Measurements from ENCODE around the gene DNAH5.

DNA sequence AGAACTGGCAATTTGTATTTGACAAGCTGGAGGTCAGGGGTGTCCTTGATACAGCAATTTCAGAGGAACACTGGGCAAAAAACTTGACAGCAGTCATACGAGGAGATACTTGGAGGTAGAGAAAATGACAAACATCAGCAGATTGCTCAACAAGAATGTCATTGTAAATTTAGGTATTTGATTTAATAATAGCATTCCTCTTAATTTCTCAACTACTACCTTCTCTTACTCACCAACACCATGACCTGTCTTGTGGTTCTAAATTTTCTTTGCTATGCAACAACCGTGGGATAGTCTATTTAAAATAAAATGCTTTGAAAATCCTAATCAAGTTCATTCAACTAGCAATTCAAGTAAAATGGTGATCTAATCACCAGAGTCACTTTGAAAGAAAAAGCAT lies 128.4 kb downstream of the DNAH5 start:
- TF ChIP-seq BHLHE40 (IDR thresholded peaks at IDR 0.05; ENCODE audit: borderline replicate concordance) (no peak), FOXA1 (IDR thresholded peaks at IDR 0.05) (no peak), FOXM1 (IDR thresholded peaks at IDR 0.05; ENCODE audit: borderline replicate concordance) (no peak), HDGF (IDR thresholded peaks at IDR 0.05; ENCODE audit: borderline replicate concordance) (no peak), SUZ12 (IDR thresholded peaks at IDR 0.05) (no peak), SP1 (IDR thresholded peaks at IDR 0.05) (no peak), FOXK2 (IDR thresholded peaks at IDR 0.05) (no peak)
